Psoas muscle (tissue), 8 donors: ENCODE measurements around the gene IGLON5. TPM values are rescaled to one million over a fixed set of nuclear protein-coding genes. Genes with fewer than 3 reads are reported as not detected.

ENCODE experiments used
- ATAC-seq, 4 donors: fragments of 200-7000 bp; cut with Tn5 transposase; one replicate each; pipeline ENCODE4 v1.9.1; 2020; ENCODE audit warnings: moderate library complexity in 3 of 4, mild to moderate bottlenecking in 2 of 4
- DNase-seq, 2 donors: peaks; one replicate each; pipeline ENCODE4 v3.0.0-alpha.2; 2020
- H3K27ac ChIP-seq: fragments of 200-600 bp; one replicate; pipeline ENCODE4 v1.8.0; 2022
- H3K27me3 ChIP-seq, 3 donors: fragments of 200-600 bp in 1 of 3; one replicate each; pipeline versions ENCODE4 v1.6.1 to v1.8.0; 2013 to 2022; ENCODE audit warnings: low read length in 2 of 3, mild to moderate bottlenecking in 2 of 3, moderate library complexity in 1 of 3; ENCODE audit not compliant: insufficient read depth in 3 of 3
- H3K36me3 ChIP-seq, 2 donors: fragments of 200-600 bp in 1 of 2; one replicate each; pipeline versions ENCODE4 v1.6.1 to v1.8.0; 2013 to 2022; ENCODE audit warnings: low read depth in 1 of 2, mild to moderate bottlenecking in 1 of 2, moderate library complexity in 1 of 2; ENCODE audit not compliant: insufficient read depth in 1 of 2
- H3K4me1 ChIP-seq: fragments of 200-600 bp; one replicate; pipeline ENCODE4 v1.8.0; 2022
- H3K4me3 ChIP-seq: fragments of 200-600 bp; one replicate; pipeline ENCODE4 v1.8.0; 2022; ENCODE audit warnings: mild to moderate bottlenecking
- H3K9me3 ChIP-seq: fragments of 200-600 bp; one replicate; pipeline ENCODE4 v1.8.0; 2022
- WGBS, 3 donors: extraction: QIAGEN DNeasy Blood & Tissue Kit; methylation state at CpG; one replicate each; pipeline versions ENCODE4 v1.1.6 to v1.1.7; 2013; 5-methylcytosine and 5-hydroxymethylcytosine counted together
- intact Hi-C, 2 donors: fragments of 100-400 bp; cut with DNase I; formaldehyde crosslinking; loops; one replicate each; pipeline versions ENCODE4 v1.11.0 to v1.14.2; 2022
- polyA plus RNA-seq, 3 donors: library from polyadenylated mRNA; stranded (reverse); fragments of 200-250 nt; gene quantifications; one replicate each; pipeline ENCODE4 v1.2.3, GENCODE V29; 2013
- total RNA-seq, 4 donors: library from RNA; stranded (reverse); fragmentation: NEBNext Ultra II Directional in 2 of 4; extraction: Animal tissue kit (Norgen Biotek cat#: 25700) in 2 of 4; gene quantifications; one replicate each; pipeline versions ENCODE4 v1.2.1 to v1.2.4, GENCODE V29; 2021 to 2023
- TF ChIP-seq, protein P1 (sequence below): fragments of 200-600 bp; IDR thresholded peaks from one replicate; pipeline ENCODE4 v1.8.0; 2022; ENCODE audit warnings: antibody characterized with exemption
- donor health status: healthy with polysubstance abuse.
- donor health status: DM: no; HTN: no; CAD: no; lungs with moderate emphysema.
- donor health status: Bipolar disorder and iron deficiency.
- donor health status: healthy.
- donor health status: DM: yes; HTN: yes; CAD: no.
- donor health status: DM: no; HTN: no; CAD: no.
- donor health status: DM: no; HTN: no; CAD: no.
- donor health status: DM: yes; HTN: yes; CAD: no.

The IGLON5 gene
- total and polyA plus RNA-seq, 7 donors, result 0.03 to 0.10 TPM; not detected in 5

DNA sequence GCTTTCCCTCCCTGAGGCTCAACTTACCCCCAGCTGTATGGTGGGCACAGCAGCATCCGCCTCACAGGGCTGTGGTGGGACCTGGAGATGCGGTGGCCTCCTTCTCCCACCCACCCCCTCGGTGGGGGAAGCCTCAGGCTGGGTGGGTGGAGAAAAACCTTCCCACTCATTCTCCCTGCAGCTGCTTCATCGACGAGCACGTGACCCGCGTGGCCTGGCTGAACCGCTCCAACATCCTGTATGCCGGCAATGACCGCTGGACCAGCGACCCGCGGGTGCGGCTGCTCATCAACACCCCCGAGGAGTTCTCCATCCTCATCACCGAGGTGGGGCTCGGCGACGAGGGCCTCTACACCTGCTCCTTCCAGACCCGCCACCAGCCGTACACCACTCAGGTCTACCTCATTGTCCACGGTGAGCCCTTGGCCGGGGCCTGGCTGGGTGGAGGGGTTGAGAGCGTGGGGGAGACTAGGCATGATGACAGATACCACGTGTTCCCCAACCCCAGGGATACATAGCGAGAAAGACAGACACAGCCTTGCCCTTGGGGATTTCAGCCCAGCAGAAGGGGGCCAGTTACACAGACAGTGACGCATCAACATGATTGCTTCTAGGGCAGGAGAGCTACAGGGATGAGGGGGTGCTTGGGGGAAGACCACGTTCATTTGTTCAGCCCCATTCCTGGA, 12.2 kb downstream of the IGLON5 start:
- Histone ChIP-seq H3K4me1 (no peaks in the 10 kb centered on the region), H3K27ac (no peak overlapping the region), H3K36me3 (no peaks in the 10 kb centered on the region), H3K4me3 (no peak overlapping the region), H3K27me3 (peaks cover 0 to 49% (median 15%) of the 10 kb centered on the region in 3 donors), H3K9me3 (no peaks in the 10 kb centered on the region)
- ATAC-seq, result no peak
- intact Hi-C loops, result no loop called here
- TF ChIP-seq, protein P1, sequence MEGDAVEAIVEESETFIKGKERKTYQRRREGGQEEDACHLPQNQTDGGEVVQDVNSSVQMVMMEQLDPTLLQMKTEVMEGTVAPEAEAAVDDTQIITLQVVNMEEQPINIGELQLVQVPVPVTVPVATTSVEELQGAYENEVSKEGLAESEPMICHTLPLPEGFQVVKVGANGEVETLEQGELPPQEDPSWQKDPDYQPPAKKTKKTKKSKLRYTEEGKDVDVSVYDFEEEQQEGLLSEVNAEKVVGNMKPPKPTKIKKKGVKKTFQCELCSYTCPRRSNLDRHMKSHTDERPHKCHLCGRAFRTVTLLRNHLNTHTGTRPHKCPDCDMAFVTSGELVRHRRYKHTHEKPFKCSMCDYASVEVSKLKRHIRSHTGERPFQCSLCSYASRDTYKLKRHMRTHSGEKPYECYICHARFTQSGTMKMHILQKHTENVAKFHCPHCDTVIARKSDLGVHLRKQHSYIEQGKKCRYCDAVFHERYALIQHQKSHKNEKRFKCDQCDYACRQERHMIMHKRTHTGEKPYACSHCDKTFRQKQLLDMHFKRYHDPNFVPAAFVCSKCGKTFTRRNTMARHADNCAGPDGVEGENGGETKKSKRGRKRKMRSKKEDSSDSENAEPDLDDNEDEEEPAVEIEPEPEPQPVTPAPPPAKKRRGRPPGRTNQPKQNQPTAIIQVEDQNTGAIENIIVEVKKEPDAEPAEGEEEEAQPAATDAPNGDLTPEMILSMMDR, result no peak
- no peak for DNase-seq
- WGBS, 3 donors, result 67 to 71% (median 70%) methylated on average over 29 of the region's 29 CpGs

DNA sequence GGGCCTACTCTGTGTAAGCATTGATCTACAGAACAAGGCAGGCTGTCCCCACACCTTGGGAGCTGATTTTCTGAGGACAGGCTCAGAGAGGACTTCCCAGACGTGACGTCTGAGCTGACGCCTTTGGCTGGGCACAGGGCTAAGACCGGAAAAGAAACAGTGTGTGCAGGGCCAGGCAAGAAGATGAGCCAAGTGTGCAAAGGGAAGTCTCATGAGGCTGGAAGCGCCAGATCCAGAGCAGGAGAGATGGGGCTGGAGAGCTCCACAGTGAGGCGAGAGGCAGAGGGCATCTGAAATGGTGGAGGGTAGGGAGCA, 12.7 kb downstream of the IGLON5 start:
- Histone ChIP-seq H3K36me3 (no peaks in the 10 kb centered on the region), H3K4me1 (no peaks in the 10 kb centered on the region), H3K27me3 (peaks cover 0 to 50% (median 15%) of the 10 kb centered on the region in 3 donors), H3K4me3 (no peak overlapping the region), H3K9me3 (no peaks in the 10 kb centered on the region), H3K27ac (no peak overlapping the region)
- DNase-seq (no peak), ATAC-seq (no peak)
- 49 to 56% (median 55%) methylated on average over 6 of the region's 6 CpGs for WGBS, 3 donors
- intact Hi-C loops, result no loop called here
- TF ChIP-seq, protein P1, result no peak

DNA sequence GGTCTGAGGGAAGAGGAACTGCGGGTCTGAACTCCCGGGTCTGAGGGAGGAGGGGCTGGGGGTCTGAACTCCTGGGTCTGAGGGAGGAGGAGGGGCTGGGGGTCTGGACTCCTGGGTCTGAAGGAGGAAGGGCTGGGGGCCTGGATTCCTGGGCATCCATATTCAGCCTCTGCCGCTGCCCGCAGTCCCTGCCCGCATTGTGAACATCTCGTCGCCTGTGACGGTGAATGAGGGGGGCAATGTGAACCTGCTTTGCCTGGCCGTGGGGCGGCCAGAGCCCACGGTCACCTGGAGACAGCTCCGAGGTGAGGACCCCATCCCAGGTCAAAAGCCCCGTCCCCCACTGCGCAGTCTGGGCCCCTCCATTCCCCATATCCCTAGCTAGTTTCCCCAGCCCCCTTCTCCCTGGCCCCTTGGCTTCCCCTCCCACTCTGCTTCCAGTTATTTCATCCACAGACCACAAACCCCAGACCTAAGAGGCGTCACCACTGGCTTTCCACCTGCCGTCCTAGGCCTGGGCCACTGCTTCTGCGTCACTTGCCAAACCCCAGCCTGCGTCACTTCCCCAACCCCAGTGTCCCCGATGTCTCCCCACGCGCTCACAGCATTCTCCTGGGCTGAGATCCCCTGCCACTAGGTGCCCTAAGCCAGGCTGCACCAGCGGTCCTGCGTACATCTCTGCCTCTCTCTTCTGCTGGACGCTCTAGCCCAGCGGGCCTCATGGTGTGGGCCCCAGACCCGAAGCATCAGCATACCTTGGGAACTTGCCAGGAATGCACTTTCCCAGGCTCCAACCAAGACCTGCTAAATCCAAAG, 13.9 kb downstream of the IGLON5 start:
- intact Hi-C loops, result no loop called here

GRCh38 chr19:51326216-51327065, 15.0 kb downstream of the IGLON5 start:
- H3K27me3 ChIP-seq, result peaks cover 0 to 60% (median 18%) of the 10 kb centered on the region in 3 donors
- no peaks in the 10 kb centered on the region for H3K9me3 ChIP-seq
- 10 to 15% (median 12%) methylated on average over 29 to 36 of the region's 36 CpGs for WGBS, 3 donors
- no peak for ATAC-seq
- intact Hi-C loops, result no loop called here
- H3K27ac ChIP-seq, result no peak overlapping the region
- TF ChIP-seq, protein P1, result no peak
- H3K4me1 ChIP-seq, result no peaks in the 10 kb centered on the region
- no peak for DNase-seq
- H3K36me3 ChIP-seq, result no peaks in the 10 kb centered on the region
- H3K4me3 ChIP-seq, result no peak overlapping the region

More for the DNA sequence above, 13.9 kb downstream of the IGLON5 start:
- ATAC-seq, result no peak
- H3K36me3 ChIP-seq, result no peaks in the 10 kb centered on the region
- no peak overlapping the region for H3K27ac ChIP-seq
- H3K4me3 ChIP-seq, result no peak overlapping the region
- H3K4me1 ChIP-seq, result no peaks in the 10 kb centered on the region
- no peak for DNase-seq
- TF ChIP-seq, protein P1, result no peak
- H3K9me3 ChIP-seq, result no peaks in the 10 kb centered on the region
- H3K27me3 ChIP-seq, result peaks cover 0 to 57% (median 17%) of the 10 kb centered on the region in 3 donors
- 61 to 65% (median 64%) methylated on average over 26 of the region's 26 CpGs for WGBS, 3 donors
